HCT116 (cell line): ENCODE data around the gene CCDC126. TPM values are rescaled to one million over a fixed set of nuclear protein-coding genes. Genes with fewer than 3 reads are reported as not detected.

Experiments
- ATAC-seq: fragments of 200-7000 bp; cut with Tn5 transposase; 2 replicates; pipeline ENCODE4 v1.9.1; 2020; ENCODE audit warnings: mild to moderate bottlenecking, moderate library complexity
- BruUV-seq: library from RNA; stranded (reverse); fragments of 400-500 nt; replicated peaks from 2 replicates; lab custom pipeline; 2021; lab: Mats Ljungman, UMichigan
- CTCF ChIA-PET: fragments of 300-600 bp; sonication (Branson Sonifier 250); formaldehyde crosslinking; loops from one replicate; lab custom pipeline; 2021; ENCODE audit warnings: antibody characterized with exemption; lab: Charles Lee
- POLR2A ChIA-PET: fragments of 300-600, 350-600 bp; sonication (Branson Sonifier 250); formaldehyde crosslinking; loops from one replicate; lab custom pipeline; 2021; ENCODE audit warnings: antibody characterized with exemption; lab: Charles Lee
- RAD21 ChIA-PET, 2 experiments: fragments of 300-600 bp; sonication (Branson Sonifier 250); formaldehyde crosslinking; loops; one replicate each; lab custom pipeline; 2023; ENCODE audit warnings: low total read pairs in 2 of 2; ENCODE audit not compliant: uncharacterized antibody in 2 of 2, unreplicated experiment in 2 of 2, low non-redundant PET in 1 of 2; lab: Charles Lee
- DNase-seq: peaks from one replicate; pipeline ENCODE4 v3.0.0-alpha.2; 2010; ENCODE audit warnings: low read depth, low spot score
- H2AFZ ChIP-seq: fragments of 200-600 bp; shearing (Covaris generic), sonication (generic); 2 replicates; pipeline ENCODE4 v1.6.1; 2017; ENCODE audit warnings: low read depth, mixed run types, mixed read lengths, antibody characterized with exemption, low read length; ENCODE audit not compliant: poor library complexity, severe bottlenecking
- H3K27ac ChIP-seq: 2 replicates; pipeline ENCODE4 v1.5.1; 2012; ENCODE audit warnings: low read depth, low read length
- H3K27me3 ChIP-seq: fragments of 200-600 bp; sonication (generic); 2 replicates; pipeline ENCODE4 v1.6.1; 2016; ENCODE audit warnings: mixed run types, low read length, mixed read lengths; ENCODE audit not compliant: insufficient read depth
- H3K36me3 ChIP-seq, 2 experiments: fragments of 200-500 bp in 1 of 2; fragments of 200-600 bp in 1 of 2; sonication (Bioruptor generic) in 1 of 2; sonication (generic) in 1 of 2; 2 replicates each; pipeline versions ENCODE4 v1.5.1 to v1.6.1; 2014 to 2016; ENCODE audit warnings: low read length in 2 of 2, inconsistent platforms in 1 of 2, mixed read lengths in 1 of 2, mixed run types in 1 of 2; ENCODE audit not compliant: insufficient read depth in 2 of 2, control insufficient read depth in 1 of 2
- H3K4me1 ChIP-seq, 2 experiments: fragments of 200-600 bp in 1 of 2; sonication (generic) in 1 of 2; 2 replicates each; pipeline versions ENCODE4 v1.5.1 to v1.6.1; 2012 to 2017; ENCODE audit warnings: low read length in 2 of 2, inconsistent platforms in 1 of 2, mild to moderate bottlenecking in 1 of 2, mixed read lengths in 1 of 2, mixed run types in 1 of 2, moderate library complexity in 1 of 2; ENCODE audit not compliant: insufficient read depth in 2 of 2, control insufficient read depth in 1 of 2
- H3K4me2 ChIP-seq: fragments of 200-600 bp; sonication (generic); 2 replicates; pipeline ENCODE4 v1.6.1; 2017; ENCODE audit warnings: mixed run types, low read length, mixed read lengths
- H3K4me3 ChIP-seq, 2 experiments: fragments of 200-600 bp in 1 of 2; sonication (generic) in 1 of 2; replicated peaks in 1 of 2; 2 replicates each; pipeline ENCODE4 v1.5.1; 2011 to 2016; ENCODE audit warnings: low read length in 2 of 2, control low read depth in 1 of 2, low read depth in 1 of 2, mild to moderate bottlenecking in 1 of 2, mixed read lengths in 1 of 2, mixed run types in 1 of 2
- H3K79me2 ChIP-seq: fragments of 200-600 bp; sonication (generic); 2 replicates; pipeline ENCODE4 v1.6.1; 2017; ENCODE audit warnings: mild to moderate bottlenecking, mixed run types, low read length, moderate library complexity, mixed read lengths; ENCODE audit not compliant: insufficient read depth
- H3K9ac ChIP-seq: fragments of 200-600 bp; sonication (generic); 2 replicates; pipeline ENCODE4 v1.6.1; 2016; ENCODE audit warnings: low read length, mixed read lengths
- H3K9me2 ChIP-seq: fragments of 200-600 bp; sonication (generic), shearing (Covaris generic); 2 replicates; pipeline ENCODE4 v1.6.1; 2017; ENCODE audit warnings: mixed run types, mild to moderate bottlenecking, moderate library complexity; ENCODE audit not compliant: insufficient read depth
- H3K9me3 ChIP-seq, 2 experiments: fragments of 200-500 bp in 1 of 2; fragments of 200-600 bp in 1 of 2; sonication (Bioruptor generic) in 1 of 2; sonication (generic) in 1 of 2; 2 replicates each; pipeline ENCODE4 v1.6.1; 2014 to 2017; ENCODE audit warnings: low read length in 2 of 2, mixed read lengths in 2 of 2, inconsistent platforms in 1 of 2, low read depth in 1 of 2, mild to moderate bottlenecking in 1 of 2, mixed run types in 1 of 2, moderate library complexity in 1 of 2; ENCODE audit not compliant: control insufficient read depth in 1 of 2, insufficient read depth in 1 of 2
- H4K20me1 ChIP-seq: fragments of 200-600 bp; sonication (generic), shearing (Covaris generic); 2 replicates; pipeline ENCODE4 v1.6.1; 2017; ENCODE audit warnings: mixed run types, mild to moderate bottlenecking, moderate library complexity; ENCODE audit not compliant: insufficient read depth
- CBX3 ChIP-seq: IDR thresholded peaks from 2 replicates; pipeline ENCODE4 v1.6.1; 2012; ENCODE audit warnings: low read depth
- CEBPB ChIP-seq: IDR thresholded peaks from 2 replicates; pipeline ENCODE4 v1.6.1; 2012; ENCODE audit warnings: low read depth
- CTCF ChIP-seq, 3 experiments: fragments of 200-600 bp in 1 of 3; sonication (generic) in 1 of 3; IDR thresholded peaks in 2 of 3; conservative IDR thresholded peaks in 1 of 3; 2 replicates each; pipeline ENCODE4 v1.5.1; 2012 to 2017; ENCODE audit warnings: low read depth in 2 of 3, low read length in 2 of 3, antibody characterized with exemption in 1 of 3, borderline replicate concordance in 1 of 3, control low read depth in 1 of 3, mild to moderate bottlenecking in 1 of 3, mixed read lengths in 1 of 3, mixed run types in 1 of 3, moderate library complexity in 1 of 3; ENCODE audit not compliant: insufficient read depth in 1 of 3
- EGR1 ChIP-seq: IDR thresholded peaks from 2 replicates; pipeline ENCODE4 v1.6.1; 2012; ENCODE audit warnings: low read depth
- FOSL1 ChIP-seq: IDR thresholded peaks from 2 replicates; pipeline ENCODE4 v1.6.1; 2012; ENCODE audit warnings: low read depth
- RAD21 ChIP-seq: IDR thresholded peaks from 2 replicates; pipeline ENCODE4 v1.6.1; 2012; ENCODE audit warnings: low read depth, mild to moderate bottlenecking
- TCF7L2 ChIP-seq: IDR thresholded peaks from 2 replicates; pipeline ENCODE4 v1.7.0; 2011; ENCODE audit warnings: borderline replicate concordance, inconsistent platforms; ENCODE audit not compliant: insufficient read depth, insufficient read length; ENCODE audit errors: extremely low read depth
- YY1 ChIP-seq: IDR thresholded peaks from 2 replicates; pipeline ENCODE4 v1.6.1; 2011; ENCODE audit warnings: low read length, low read depth, moderate library complexity, mild to moderate bottlenecking; ENCODE audit not compliant: insufficient replicate concordance; ENCODE audit errors: extremely low read depth
- intact Hi-C: fragments of 100-400 bp; cut with micrococcal nuclease; formaldehyde crosslinking; loops from 2 replicates; pipeline ENCODE4 v1.10.0; 2022
- total RNA-seq: library from RNA; stranded (reverse); gene quantifications from one replicate; pipeline ENCODE4 v1.2.1, GENCODE V29; 2021; ENCODE audit not compliant: unreplicated experiment
- TF ChIP-seq, protein P1 (sequence below): IDR thresholded peaks from 2 replicates; pipeline ENCODE4 v1.6.1; 2011; ENCODE audit warnings: mild to moderate bottlenecking, low read length, moderate library complexity; ENCODE audit not compliant: insufficient replicate concordance; ENCODE audit errors: extremely low read depth
- TF ChIP-seq, protein P2 (sequence below): IDR thresholded peaks from 2 replicates; pipeline ENCODE4 v1.6.1; 2012

CCDC126 gene
- total RNA-seq, 1 experiment from 2014 or later, result 5.0 TPM

- TF ChIP-seq, protein P1, sequence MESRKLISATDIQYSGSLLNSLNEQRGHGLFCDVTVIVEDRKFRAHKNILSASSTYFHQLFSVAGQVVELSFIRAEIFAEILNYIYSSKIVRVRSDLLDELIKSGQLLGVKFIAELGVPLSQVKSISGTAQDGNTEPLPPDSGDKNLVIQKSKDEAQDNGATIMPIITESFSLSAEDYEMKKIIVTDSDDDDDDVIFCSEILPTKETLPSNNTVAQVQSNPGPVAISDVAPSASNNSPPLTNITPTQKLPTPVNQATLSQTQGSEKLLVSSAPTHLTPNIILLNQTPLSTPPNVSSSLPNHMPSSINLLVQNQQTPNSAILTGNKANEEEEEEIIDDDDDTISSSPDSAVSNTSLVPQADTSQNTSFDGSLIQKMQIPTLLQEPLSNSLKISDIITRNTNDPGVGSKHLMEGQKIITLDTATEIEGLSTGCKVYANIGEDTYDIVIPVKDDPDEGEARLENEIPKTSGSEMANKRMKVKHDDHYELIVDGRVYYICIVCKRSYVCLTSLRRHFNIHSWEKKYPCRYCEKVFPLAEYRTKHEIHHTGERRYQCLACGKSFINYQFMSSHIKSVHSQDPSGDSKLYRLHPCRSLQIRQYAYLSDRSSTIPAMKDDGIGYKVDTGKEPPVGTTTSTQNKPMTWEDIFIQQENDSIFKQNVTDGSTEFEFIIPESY, result no peak
- TF ChIP-seq EGR1, result no peak
- no peak for TF ChIP-seq YY1
These were observed 92.0 kb downstream of the CCDC126 start (continued) for GRCh38 chr7:23689165-23689564.

DNA sequence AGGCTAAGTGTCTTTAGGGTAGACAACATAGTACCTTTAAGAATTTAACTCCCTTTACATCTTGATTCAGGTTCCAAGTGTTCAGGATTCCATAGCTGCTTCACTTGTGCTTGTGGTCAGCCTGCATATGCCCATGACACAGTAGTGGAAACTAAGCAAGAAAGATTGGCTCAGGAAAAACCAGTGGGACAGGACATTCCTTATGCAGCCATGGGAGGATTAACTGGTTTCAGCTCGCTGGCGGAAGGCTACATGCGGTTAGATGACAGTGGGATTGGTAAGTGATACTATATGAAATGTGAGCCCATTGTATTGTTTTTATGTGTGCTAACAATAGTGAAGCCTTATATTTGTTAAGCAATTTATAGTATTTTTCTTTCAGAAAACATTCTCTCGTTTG, 94.1 kb downstream of the CCDC126 start:
- ChIA-PET CTCF (no interaction called here), POLR2A (no interaction called here), RAD21 (no interaction called here)
- Histone ChIP-seq H3K4me1 (no peaks in the 10 kb centered on the region), H2AFZ (no peak overlapping the region), H3K4me3 (no peak overlapping the region), H3K27me3 (no peaks in the 10 kb centered on the region), H3K79me2 (no peaks in the 10 kb centered on the region), H3K4me2 (no peak overlapping the region), H3K9me2 (no peaks in the 10 kb centered on the region), H3K9ac (no peak overlapping the region), H4K20me1 (no peaks in the 10 kb centered on the region), H3K27ac (no peak overlapping the region), H3K36me3 (no peaks in the 10 kb centered on the region), H3K9me3 (no peaks in the 10 kb centered on the region)
- ATAC-seq, result no peak
- DNase-seq, result no peak
- intact Hi-C loops, result no loop called here
- no TSS peak for BruUV-seq
- TF ChIP-seq CBX3 (no peak), FOSL1 (no peak), CTCF (IDR thresholded peaks at IDR 0.05 in 2 of 3, conservative IDR thresholded peaks at IDR 0.05 in 1 of 3; ENCODE audit: borderline replicate concordance in 1 of 3, insufficient read depth in 1 of 3, low read depth in 2 of 3, low read length in 2 of 3) (no peak), CEBPB (no peak), TCF7L2 (no peak), RAD21 (no peak)
- TF ChIP-seq, protein P2, sequence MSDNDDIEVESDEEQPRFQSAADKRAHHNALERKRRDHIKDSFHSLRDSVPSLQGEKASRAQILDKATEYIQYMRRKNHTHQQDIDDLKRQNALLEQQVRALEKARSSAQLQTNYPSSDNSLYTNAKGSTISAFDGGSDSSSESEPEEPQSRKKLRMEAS, result no peak
